NCI-H1105 treated with DMSO at 0.1 percent for 48 hours (cell line): ENCODE measurements around the gene DTNB.
"Not testable (repeated sequence)": the region's sequence is repeated elsewhere in the genome, so short reads cannot be mapped to it uniquely, and the experiment has no call there.

Source experiments
- DNase-seq: peaks from one replicate; lab custom pipeline; 2025; lab: John Stamatoyannopoulos, UW

Gene DTNB

DNA sequence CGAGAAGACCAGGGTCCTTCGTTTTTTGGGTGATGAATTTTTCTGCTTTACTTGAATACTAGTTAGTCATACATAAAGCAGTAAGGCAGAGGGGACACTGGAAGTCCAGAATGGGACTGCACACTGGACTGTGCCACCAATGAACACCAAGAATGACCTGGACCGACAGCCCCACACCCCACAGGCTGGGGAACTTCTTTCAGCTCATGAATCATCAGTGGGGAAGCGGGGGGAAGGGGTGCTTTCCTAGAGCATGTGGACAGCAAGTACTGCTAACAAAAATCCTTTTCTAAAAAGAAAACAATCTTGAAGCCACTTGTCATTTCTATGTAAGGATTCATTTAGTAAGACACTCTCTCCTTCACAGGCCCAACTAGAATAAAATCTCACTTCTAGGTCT, 86.0 kb downstream of the DTNB start:
- no peak for DNase-seq

DNA sequence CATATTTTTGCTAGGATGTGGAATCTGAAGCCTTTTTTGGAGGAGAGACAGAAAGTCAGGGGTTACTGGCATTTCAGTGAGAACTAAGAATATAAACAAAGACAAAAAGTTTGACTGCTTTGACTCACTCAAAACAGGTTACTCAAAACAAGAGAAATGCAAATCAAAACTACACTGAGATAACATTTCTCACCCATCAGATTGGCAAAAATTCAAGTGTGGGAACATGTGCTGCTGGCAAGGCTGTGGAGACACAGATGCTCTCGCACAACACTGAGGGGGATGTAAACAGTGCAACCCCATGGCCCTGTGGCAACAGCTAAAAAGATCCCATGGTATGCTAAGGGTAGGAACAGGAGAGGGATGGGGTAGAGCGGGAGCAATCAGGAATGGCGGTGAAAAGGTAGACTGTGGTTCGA, 86.6 kb downstream of the DTNB start:
- DNase-seq: no peak

DNA sequence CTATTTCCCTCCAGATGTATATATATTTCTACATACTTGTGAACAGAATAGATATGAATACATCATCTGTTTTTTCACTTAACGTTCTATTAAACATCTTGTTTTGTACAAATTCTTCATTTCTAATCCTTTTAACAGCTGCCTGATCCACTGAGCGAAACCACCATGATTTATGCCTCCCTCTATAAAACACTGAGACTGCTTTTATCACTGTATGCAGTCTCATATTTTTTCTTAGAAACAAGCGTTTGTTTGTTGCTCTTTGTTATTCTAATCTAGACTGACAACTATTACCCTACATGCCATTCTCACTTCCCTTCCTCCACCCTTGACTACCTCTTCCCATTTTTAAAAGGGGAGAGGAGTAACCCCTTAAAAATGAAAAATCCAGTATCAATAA, 88.2 kb downstream of the DTNB start:
- DNase-seq: no peak

DNA sequence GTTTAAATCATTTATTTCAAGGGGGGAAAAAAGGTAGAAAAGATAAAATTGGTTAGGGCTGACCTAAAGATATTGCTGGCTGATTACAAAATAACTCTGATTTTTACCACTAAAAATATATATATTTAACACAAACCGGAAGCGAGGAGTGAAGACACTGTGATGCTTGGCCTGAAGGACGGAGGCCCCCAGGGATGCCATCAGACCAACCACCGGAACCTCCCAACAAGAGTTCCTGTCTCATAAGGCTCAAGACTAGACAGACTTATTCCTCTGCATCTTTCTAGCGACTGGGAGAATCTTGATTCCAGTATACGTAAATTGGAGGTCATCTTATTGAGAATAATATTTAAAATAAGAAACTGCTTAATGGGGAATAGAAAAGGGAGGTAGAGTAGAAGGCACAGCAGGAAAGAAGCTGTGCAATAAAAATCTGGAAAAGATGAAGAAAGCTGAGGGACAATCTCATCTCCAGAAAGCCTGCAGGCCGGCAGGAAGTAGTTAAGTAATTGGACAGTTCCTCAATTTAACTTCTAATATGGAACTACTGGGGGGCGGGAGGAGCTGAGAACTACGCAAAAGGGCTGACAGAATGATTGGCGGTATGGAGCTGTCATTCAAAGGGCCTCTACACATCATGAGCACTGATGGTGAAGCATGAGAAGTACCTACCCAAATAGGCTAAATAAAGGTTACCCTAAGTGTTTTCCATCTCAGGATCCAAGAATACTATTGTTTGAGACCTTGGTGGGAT, 91.1 kb downstream of the DTNB start:
- DNase-seq: no peak

DNA sequence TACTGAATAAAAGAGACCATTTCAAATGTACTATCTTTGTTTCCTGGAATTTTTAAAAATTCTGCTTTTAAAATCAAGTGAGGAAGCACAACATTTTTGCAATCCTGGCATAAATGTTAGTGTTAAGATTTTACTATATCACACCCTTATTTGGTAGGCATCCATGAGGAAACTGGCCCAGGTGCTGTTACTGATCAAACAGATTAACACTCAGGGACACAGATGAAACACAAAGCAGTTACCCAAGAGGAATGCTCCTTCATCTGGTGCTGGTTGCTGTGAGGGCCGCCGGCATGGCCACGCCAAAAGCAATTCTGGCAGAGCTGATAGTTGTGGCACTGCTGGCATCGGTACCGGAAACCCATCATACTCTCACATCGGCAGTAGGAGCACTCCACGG, 96.8 kb downstream of the DTNB start:
- no peak for DNase-seq

DNA sequence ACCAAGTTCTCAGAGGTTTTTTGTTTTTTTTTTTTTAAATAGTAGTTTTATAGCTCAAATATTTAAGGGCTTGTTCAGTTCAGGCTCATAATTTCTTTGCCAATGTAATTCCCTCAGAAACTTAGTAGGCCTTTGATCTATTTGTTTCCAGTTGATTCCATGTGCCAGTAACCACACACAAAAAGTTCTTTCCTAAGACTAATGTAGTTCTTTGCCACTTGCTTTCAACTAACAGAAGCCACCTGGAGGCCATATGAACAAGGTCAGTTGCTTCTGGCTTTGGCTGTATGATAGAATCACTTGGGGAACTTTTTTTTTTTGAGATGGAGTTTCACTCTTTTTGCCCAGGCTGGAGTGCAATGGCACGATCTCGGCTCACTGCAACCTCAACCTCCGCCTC, 100.7 kb downstream of the DTNB start:
- no peak for DNase-seq

DNA sequence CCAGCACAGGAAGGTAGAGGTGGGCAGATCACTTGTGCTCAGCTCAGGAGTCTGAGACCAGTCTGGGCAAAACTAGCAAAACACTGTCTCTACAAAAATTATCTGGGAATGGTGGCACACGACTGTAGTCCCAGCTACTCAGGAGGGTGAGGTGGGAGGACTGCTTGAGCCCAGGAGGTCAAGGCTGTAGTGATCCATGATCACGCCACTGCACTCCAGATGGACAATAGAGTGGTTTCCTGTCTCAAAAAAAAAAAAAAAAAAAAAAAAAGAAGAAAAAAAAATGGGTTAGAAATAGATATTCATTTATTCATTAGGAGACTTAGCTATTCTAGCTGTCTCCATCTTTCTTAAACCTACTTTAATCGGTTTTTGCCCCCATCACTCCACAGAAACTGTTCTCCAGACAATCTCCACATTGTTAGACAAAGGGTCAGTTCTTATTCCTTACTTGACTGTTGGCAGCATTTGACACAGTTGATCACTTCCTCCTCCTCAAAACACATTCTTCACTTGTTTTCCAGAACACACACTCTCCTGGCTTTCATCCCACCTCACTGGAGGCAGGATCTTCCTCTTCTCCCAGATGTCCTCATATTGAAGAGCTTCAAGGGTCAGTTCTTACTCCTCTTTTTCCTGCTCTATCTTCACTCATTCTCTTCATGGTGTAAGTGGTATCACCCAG, 103.1 kb downstream of the DTNB start:
- DNase-seq: no peak

DNA sequence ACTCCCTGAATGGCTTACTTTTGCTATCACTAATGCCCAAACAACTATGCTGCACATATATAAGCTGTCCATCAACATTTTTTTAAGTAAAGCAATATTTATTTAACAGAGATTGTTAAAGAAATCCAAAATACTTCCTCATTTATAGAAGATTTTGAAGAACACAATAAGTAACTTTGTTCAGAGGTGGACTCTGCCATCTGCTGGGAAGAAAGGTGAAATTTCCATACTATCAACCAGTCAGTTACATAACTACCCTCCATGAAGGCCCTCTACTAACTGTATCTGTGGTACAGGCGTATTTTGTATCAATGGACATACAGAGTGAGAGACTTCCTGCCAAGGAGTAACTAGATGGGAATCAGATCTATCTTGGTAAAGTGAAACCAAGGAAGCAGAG, 106.0 kb downstream of the DTNB start:
- DNase-seq: peak; percentile 22

DNA sequence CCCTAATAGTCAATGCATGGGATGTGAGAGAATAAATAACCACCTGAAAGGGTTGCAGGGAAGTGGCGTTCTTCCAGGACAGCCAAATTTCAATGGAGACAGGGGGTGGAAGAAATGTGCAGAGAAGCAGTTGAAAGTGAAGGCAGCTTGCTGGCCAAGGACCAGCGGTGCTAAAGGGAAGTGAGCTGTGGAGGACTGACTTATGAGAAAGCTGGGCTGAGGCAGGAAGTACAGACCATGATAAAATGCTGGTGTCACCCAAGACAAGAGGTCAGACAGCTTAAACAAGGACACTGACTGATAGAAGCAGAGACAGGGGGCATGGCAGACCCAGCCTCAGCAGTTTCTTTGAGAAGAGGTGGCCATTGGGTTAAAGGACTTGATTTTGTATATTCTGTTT, 106.7 kb downstream of the DTNB start:
- DNase-seq: no peak

DNA sequence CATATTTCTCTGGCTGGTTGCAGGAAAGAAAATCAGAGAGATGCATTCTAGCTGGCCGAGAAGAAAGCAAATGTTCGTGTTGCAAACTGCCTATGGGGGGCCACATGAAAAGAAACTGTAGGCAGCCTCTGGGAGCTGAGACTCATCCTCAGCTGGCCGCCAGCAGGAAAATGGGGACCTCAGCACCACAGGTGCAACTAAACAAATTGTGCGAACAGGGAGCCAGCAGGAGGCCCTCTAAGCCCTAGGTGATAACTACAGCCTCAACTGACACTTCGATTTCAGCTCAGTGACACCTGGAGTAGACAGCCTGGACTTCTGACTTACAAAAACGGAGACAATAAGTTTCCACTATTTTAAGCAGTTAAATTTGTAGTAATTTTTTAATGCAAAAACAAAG, 107.3 kb downstream of the DTNB start:
- DNase-seq: no peak

DNA sequence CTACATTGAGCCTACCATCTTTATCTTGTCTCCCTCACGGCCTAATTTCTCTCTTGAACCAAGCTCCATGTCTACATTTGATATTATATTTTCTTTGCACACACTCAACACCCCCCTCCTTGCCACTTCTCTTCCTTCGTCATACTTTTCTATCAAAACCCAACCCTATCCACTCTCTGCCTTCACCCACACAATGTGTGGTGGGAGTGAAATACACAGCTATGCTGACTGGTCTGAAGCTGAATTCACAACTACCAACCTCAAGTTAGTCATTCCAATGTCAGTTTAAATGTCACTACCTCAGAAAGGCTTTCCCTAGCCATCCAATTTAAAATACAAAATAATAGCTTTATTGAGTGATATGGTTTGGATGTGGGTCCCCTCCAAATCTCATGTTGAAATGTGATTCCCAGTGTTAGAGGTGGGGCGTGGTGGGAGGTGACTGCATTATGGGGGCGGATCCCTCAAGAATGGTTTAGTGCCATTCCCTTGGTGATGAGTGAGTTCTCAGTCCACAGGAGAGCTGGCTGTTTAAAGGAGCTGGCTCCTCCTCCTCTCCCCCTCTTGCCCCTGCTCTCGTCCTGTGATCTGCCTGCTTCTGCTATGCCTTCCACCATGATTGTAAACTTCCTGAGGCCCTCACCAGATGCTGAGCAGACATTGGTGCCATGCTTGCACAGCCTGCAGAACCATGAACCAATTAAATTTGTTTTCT, 112.1 kb downstream of the DTNB start:
- DNase-seq: no peak

DNA sequence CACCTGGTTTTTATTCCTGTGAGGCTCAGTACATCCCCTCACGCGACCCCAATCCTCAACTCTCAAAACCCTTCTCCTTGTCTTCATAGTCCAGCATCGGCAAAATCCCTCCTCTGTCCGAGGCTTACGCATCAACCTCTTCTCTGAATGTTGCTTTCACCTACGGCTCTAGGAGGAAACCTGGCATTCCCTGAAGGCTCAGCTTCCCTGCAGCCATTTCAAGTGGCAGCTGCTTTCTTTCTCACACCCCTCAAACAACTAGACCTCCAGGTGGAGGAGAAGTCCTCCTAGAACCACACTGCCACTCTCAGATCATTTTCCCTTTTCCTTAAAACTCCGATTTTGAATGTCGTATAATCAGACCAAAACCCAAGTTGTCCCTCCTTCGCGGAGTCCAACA, 114.2 kb downstream of the DTNB start:
- DNase-seq: no peak

DNA sequence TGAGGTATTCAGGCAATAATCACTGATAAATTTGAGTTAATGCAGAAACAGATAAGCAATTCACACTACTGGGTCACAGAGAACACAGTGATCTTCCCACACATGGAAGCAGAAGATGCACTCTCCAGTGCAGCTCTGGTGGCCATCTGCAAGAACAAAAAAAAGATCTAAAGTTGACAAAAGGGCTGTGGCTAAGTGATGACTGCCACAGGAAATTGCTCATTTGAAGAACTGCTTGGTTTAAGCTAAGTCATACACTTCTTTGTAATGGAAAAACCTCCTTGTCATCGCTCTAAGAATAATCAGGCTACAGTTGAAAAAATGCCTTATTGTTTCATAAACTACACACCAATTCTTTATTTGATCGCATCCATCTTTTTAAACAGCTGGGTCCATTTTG, 115.1 kb downstream of the DTNB start:
- DNase-seq: no peak

DNA sequence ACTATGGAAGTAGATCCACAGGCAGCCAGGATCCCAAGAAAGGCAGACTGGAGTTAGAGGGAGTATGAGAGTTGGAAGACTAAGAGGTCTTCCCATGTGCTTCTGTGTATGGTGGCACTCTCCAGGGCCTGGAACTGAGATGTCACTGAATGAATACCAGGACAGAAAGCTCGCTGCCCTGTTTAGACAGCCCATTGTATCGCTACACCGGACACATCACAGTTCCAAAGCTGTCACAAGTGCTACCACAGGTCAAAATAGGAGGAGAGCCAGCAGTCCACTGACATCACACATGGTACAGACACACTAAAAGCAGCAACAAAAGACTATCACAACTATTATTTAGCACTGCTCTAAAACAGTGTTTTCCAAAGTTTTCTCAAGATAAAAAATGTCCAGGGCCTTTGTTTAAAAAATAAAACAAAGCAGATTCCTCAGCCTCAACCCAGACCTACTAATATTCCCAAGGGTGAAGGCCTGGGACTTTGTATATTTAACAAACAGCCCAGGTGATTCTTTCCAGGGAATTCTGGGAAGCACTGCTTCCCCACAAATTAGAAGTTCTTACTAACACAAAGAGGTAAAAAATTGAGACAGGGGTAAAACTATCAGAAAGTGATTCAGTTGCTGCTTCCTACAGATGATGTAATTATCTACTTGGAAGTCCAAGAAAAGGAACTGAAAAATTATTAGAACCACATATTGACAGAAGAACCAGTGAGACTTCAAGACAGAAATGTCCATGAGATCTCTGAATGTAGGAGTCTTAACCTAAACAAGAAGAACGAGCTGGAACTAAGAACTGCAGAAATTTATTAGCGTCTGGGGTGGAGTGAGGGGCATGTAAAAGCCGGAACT, 116.0 kb downstream of the DTNB start:
- no peak for DNase-seq

DNA sequence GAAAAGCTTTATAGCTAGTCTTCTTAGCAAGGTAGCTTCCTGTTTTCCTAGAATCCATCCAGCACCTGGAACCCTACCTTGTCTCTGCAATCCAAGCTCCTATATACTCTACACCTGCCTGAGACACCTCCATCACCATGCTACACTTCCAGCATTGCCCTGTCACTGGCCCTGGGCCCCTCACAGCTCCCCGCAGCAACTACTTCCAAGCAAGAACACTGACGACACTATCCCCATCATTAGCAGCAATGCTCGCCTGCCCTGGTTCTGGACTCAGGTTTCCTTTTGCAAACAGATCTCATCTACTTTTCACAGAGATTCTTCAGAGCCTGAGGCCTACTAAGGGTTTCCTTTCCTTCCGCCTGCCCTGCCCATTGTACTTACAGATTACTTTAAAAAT, 121.1 kb downstream of the DTNB start:
- DNase-seq: no peak

DNA sequence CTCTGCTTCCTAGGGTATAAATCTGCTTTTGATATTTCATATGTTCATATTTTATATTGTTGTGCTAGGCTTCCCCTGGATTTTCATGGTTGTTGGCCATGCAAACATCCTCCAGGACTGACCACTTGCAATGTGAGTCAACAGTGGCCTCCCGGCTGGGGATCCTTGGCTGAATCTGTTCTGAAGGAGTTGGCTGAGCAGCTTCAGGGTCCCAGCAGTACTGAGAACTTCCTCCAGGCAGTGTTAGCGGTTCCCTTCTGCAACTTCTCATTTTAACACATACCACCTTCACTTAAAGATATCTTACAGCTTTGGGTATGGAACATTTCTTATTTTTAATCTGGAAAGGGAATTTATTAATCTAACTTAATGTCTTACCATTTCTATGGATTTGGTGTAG, 122.1 kb downstream of the DTNB start:
- DNase-seq: no peak

DNA sequence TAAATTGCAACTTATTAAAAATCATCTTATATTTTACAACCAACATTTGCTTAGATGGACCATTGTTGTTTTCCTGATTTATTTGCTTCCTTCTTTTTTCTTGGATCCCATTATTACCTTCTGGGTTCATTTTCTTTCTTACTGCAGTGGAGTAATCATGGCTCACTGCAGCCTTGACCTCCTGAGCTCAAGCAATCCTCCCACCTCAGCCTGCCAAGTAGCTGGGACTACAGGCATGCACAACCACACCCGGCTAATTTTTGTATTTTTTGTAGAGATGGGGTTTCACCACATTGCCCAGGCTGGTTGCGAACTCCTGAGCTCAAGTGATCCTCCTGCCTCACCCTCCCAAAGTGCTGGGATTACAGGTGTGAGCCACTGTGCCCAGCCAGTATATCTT, 123.8 kb downstream of the DTNB start:
- not testable (repeated sequence) for DNase-seq

DNA sequence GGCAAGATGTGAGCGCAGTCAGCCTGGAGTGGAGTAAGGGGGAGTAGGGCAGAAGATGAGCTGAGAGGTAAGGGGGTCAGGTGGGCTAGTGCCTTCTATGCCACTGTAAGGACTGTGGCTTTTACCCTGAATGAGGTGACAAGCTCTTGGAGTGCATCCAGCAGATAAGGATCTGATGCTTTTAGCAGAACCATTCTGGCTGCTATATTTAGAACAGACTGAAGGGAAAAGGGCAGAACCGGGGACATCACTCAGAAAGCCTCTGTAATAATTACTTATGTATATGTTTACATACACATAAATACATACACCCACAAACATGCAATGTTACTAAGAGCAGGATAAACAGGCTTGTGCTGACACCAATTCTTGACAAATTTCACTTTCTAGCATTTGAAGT, 124.8 kb downstream of the DTNB start:
- DNase-seq: peak; percentile 76

DNA sequence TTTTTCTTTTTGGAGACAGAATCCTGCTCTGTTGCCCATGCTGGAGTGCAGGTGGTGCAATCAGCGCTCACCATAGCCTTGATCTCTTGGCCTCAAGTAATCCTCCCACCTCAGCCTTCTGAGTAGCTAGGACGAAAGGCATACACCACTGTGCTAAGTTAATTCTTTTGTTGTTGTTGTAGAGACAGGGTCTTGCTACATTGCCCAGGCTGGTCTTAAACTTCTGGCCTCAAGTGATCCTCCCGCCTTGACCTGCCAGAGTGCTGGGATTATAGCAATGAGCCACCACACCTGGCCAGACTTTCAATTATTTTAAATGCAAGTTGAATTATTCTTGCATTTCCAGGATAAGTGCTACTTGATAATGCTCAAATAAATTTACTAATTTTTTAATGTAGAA, 126.5 kb downstream of the DTNB start:
- DNase-seq: no peak

DNA sequence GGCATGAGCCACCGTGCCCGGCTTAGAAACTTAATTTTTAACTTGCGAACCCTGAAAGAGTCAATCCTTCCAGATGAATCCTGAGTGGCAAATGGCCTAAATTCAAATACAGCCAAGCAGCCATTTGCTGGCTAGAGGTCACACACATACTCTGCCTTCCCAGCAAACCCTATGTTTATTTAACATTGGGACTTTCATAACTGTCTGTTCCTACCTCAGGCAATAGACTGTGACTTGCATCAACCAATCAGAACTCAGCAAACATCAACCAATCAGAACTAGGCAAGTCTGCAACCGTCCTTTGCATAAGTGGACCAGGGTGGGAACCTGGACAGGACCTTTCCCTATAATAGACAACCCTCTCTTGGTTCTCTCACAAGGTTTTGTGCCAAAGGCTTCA, 127.5 kb downstream of the DTNB start:
- no peak for DNase-seq

DNA sequence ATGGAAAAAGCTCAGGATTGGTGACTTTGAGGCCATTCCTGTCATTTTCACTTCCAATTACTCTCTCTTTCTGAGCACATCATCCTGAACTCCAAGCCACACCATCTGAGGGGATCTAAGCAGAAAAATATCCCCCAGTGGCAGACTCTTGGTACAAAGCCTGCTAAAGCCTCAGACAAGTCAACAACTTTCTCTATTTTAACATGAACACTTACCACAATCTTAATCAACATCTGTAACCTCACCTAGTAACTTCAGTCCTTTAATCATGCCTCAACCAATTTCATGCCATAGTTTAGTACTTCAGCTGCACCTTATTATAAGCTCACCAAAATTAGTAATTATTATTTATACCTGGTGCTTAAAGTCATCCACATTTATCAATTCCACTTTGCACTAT, 128.9 kb downstream of the DTNB start:
- no peak for DNase-seq

DNA sequence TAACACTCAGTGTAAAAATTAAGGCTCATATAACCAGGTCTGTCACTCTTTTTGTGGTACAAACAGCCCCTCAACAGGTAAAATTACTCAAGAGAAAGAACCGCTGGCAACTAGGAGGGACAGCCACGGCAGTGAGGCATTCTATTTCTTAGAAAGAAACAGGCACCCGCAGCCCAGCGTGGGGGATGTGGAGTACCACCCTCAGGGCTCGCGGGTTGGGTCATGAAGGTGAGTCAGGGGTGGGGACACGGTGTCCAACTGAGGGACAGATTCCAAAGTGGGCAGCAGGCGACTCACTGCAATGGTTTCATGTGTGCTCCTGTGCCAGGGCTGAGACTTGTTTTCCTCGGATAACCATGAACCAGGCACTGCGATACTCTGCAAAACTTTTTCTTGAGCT, 129.4 kb downstream of the DTNB start:
- no peak for DNase-seq
